Measurements from ENCODE around the gene SUCO.
"Not testable (repeated sequence)": the region's sequence is repeated elsewhere in the genome, so short reads cannot be mapped to it uniquely, and the experiment has no call there.

Gene SUCO

DNA sequence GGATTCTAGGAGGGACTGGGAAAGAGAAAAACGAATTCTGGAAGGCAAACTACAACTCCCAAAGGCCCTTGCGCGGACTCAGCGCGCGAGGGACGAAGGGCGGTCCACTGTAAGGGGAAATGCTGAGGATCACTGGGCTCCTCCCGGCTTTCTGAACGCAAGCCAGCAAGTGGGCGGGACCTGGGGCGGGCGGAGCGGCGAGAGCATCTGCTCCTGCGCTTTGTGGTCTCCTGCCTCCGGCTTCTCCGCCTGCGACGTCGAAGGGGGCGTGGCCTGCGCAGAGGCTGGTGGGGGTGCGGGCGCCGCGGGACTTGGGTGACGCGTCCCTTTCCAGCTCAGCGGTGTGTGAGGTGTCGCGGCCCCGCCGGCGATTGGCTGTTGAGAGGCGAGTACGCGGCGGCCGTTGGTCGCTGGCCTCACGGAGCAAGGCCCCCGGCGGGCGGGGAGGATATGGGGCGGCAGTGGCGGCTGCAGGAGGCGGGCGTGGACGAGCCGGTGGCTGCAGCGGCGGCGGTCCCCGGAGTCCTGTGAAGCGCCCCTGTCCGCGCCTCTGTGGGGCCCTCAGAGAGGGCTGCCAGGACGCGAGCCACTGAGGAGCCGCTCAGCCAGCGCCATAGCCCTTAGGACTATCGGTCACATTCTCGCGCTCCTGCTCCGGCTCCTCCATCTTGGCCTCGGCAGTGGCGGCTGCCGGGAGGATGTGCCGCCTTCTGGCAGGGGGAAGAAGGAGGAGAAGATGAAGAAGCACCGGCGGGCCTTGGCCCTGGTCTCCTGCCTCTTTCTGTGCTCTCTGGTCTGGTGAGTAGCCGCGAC is at the start of gene SUCO:
SUCO (plus strand) TSS at position 451 of the 813 bp plus-strand sequence; CDS start at position 737, 286 bp downstream.
- no peak for FAIRE-seq

- no peak for FAIRE-seq
Observed at GRCh38 chr1:172483448-172483847, 49.5 kb upstream of the SUCO start.

DNA sequence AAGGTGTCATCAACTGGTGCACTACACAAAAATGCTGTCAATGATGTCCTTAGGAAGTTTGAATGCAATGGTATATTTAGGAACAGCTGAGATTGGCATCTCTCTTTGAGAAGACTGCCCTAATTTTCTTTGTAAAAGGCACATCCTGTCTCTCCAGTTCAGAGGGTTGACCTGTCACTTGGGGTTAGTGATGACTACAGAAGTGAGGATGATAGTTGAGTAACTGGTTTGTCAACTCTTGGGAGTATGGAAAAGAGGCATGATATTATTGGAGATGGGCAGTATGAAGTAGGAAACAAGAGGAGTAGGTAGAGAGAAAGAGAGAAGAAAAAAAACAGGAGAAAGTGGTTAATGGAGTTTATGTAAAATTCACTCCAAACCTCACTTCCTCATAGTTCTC is 48.7 kb upstream of the SUCO start:
- no peak for FAIRE-seq

GRCh38 chr1:172485626-172486025 is 47.3 kb upstream of the SUCO start:
- no peak for FAIRE-seq

DNA sequence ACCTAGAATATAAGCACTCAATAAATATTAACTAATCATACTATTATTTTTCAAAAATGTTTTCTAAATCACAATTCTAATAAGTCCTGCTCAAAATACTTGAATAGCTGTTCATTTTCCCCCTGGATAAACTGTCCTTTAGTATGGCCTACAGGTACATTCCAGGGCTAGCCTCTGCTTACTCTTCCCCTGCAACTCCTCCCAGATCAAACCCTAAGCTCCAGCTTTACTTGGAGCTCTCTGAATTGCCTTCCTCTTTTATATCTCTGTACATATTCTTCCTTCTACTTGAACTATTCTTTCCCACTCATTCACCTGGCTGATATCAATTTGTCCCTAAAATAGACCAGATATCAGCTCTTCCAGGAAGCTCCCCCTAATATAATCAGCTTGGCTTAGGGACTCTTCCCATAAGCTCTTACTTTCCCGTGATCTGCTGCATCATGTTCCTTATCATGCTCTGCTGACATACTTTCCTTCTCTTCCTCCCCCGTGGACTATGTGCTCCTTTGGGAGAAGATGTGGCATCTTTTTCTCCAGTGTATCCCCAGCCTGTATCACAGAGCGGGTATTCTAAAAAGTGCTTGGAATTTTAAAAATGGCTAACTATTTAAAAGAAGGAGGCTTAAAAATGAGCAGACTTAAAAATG is 46.0 kb upstream of the SUCO start:
- no peak for FAIRE-seq

DNA sequence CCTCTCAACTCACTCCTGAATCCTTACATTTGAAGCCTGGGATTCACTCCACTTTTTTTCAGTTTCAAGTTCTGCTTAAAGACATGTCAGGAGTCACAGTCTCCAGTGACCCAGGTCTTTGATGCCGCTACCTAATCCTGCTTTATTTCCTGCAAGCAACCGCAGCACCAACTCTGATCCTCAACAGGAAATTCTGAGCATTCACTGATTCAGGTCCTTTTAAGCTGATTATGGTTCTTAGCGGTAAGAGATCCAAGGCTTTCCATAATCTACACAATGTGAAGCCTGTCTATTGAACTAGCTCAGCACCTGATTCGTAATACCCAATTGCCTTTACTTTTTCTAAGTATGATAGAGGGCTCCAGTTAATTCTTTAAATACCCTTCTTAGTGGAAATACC is 45.4 kb upstream of the SUCO start:
- FAIRE-seq, result no peak

- no peak for FAIRE-seq
Observed at GRCh38 chr1:172488393-172488792, 44.6 kb upstream of the SUCO start.

DNA sequence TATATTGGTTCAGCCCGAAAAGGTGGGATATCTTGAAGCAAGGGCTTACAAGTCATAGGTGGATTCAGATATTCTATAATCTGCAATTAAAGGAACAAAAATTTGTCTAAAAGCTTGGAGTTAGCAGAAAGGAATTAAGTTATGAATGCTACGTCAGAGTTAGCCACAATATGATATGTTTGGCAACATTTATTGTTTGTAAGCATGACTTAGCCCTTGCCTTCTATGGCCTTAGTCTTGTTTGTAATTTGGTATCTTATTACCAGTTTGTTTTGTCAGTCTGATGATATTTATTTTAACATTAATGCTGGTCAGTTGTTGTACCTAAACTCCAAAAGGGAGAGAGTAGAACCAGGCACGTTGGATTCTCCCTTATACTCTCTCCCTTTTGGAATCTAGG is 43.1 kb upstream of the SUCO start:
- FAIRE-seq, result no peak

DNA sequence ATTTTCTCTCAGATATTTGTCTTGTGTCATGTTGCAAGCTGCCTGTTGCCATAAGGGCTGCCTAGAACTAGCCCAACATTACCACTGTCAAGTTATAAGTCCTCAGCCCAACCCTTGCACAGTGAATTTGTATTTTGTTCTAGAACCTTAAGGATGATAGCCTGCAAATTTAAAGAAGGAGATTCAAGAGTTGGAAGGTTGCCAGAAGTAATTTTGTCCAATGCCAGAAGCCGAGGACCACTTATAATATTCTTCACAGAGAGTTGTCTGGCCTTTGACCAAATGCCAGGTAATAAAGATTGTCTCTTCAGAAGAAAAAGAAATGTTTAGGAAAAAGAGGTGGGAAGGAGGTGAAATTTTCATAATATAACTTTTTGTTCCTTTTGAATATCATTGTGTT is 40.5 kb upstream of the SUCO start:
- FAIRE-seq, result no peak

GRCh38 chr1:172494166-172494565 is 38.8 kb upstream of the SUCO start:
- no peak for FAIRE-seq

- not testable (repeated sequence) for FAIRE-seq
Observed at GRCh38 chr1:172496127-172496526, 36.8 kb upstream of the SUCO start.

DNA sequence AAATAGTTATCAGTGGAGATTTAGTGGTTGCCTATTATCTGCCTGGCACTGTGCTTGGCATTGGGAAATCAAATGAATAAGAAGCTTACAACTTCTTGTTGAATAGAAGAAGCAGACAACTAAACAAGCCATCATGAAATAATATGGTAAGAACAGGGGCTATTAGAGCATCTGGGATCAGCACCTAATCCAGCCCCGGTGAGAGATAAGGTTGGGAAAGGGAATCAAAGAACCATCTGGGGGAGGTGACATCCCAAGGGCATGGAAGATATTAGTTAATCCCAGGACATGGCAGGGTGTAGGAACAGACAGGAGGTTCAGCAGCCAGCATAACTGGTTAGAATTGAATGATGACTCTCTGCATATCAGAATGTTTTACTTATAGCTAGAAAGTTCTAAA is 36.3 kb upstream of the SUCO start:
- FAIRE-seq, result no peak

DNA sequence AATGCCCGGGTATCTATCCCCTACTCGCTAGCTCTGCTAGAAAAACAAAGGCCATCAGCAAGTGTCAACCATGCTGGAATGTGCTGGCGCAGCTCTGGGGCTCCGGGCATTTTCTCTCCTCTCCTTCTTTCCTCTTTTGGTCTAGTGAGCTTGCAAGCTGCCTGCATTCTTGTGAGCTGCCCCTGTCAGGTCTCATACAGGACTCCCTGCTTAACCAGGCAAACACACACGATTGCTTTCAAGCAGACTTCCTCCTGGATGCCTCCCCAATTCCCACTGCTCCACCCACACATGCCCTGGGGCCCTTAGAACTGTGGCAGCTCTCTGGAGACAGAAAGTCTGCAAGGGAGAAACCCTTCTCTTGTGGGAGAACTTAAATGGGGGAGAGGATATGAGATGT is 35.7 kb upstream of the SUCO start:
- FAIRE-seq, result no peak

- FAIRE-seq, result no peak
Observed at GRCh38 chr1:172498857-172499256, 34.1 kb upstream of the SUCO start.

- FAIRE-seq, result no peak
Observed at GRCh38 chr1:172499636-172500141, 33.3 kb upstream of the SUCO start.

- no peak for FAIRE-seq
Observed at GRCh38 chr1:172500207-172500606, 32.7 kb upstream of the SUCO start.

DNA sequence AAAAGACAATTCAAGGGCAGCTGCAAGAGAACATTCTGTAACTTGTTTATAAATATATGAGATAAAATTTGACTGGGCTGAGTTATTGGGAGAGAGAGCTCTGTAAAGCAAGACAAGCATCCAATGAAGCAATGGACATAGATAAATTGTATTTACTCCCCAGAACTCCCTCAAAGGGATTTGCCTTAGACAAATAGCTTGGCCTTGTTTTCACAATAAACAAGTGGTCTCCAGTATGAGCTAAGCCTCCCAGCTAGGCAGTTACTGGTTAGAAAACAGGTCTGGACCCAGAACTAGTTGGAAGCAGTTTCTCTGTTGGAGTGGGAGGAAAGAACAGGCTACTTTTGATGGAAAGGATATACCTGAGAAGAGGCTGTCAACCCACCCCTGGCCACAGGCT is 25.2 kb upstream of the SUCO start:
- FAIRE-seq, result no peak

- FAIRE-seq, result no peak
Observed at GRCh38 chr1:172510479-172510878, 22.5 kb upstream of the SUCO start.

DNA sequence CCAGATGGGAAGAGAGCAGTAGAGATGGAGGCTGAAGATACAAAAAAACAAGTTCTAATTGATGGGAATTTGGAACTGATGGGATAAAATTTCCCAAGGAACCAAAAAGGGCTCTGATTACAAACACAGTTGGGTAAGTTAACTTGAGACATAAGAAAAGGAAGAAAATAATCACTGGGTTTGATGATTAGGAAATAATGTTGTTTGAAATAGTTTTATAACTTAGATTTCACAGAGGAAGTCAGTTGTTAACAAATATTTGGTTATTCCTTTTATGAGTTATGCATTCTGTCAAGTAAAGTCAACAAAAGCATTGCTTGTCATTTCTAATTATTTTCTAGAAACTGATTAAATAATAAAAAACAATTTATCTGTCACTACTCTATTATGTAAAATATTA is 20.4 kb upstream of the SUCO start:
- peak; percentile 95 for FAIRE-seq

GRCh38 chr1:172513479-172513878 is 19.5 kb upstream of the SUCO start:
- peak; percentile 36 for FAIRE-seq

- FAIRE-seq, result peak; percentile 98
Observed at GRCh38 chr1:172514108-172514507, 18.8 kb upstream of the SUCO start.

DNA sequence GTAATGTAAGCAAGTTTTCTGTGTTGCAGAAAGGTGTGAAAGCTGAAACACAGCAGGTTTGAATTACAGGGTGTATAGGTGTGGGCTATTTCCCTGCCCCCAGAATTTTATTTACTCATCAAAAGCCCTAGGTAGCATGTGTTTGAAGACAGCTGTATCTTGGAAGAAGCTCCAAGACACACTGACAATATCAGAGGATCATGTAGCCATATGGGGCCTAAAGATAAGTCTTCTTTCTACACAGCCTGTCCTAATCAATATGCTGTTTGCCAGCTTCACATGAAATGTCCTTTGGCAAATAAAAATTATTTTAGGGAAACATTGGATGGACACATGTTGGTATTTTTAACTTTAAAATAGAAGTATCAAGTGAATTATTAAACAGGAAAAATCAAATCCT is 17.5 kb upstream of the SUCO start:
- no peak for FAIRE-seq

DNA sequence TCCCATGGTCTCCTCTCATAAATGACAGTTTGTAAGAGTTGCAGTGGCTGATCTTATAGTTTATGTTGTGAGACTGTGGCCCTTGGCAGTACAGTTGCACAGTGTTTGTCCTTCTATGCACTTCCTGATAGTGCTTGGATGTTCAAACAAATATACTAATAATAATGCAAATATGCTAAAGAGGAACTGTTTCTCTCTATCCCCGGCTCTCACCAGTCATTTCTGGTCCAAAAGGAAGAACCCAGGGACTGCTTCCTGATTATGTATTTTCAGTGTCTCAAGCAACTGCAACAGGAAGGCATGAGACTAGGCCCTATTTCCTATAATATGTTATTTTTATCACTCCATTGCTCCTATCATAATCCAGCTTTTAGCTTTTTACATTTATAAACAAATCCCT is 17.0 kb upstream of the SUCO start:
- FAIRE-seq, result no peak

GRCh38 chr1:172517081-172517480 is 15.9 kb upstream of the SUCO start:
- FAIRE-seq, result no peak

Measured in islet of Langerhans (tissue), 1 donor.